ENCODE measurements around the gene FOXD2. TPM values are rescaled to one million over a fixed set of nuclear protein-coding genes. Genes with fewer than 3 reads are reported as not detected.

The FOXD2 gene
- total RNA-seq (2021) (0.15 and 0.17 TPM in 2 replicates), Bru-seq, nascent RNA (percentile 7 among the genes with signal in this experiment), BruChase-seq, experiment 1, labeled RNA remaining after a 2-hour chase (percentile 17 among the genes with signal in this experiment), BruChase-seq, experiment 2, labeled RNA remaining after a 6-hour chase (not detected)
- long read RNA-seq: 0 reads

GRCh38 chr1:47437447-47438164 lies at the start of gene FOXD2:
Gene FOXD2 (plus strand): TSS chr1:47438044. CDS start chr1:47438136, 92 bp downstream.
- CTCF ChIA-PET: interaction anchor here (0.5 to 5.0 kb wide), 19 partner anchors 8 to 763 kb away, joined by 3 to 74 read pairs (median 4); no protein-coding TSS in a partner anchor
- BruUV-seq (replicated peaks): no TSS peak
- TF ChIP-seq CTCF (conservative IDR thresholded peaks at IDR 0.05; ENCODE audit: low read depth, low read length) (peak; percentile 84), EZH2 (IDR thresholded peaks at IDR 0.05; ENCODE audit: borderline replicate concordance, low read depth, low read length, poor library complexity, severe bottlenecking) (no peak)
- H3K27ac ChIP-seq (ENCODE audit: low read depth, low read length, poor library complexity, severe bottlenecking): peak within 1 kb of the TSS; percentile 58
- no peaks in the 10 kb centered on the region for H3K36me3 ChIP-seq (ENCODE audit: insufficient read depth, low read length, poor library complexity, severe bottlenecking)
- H3K4me1 ChIP-seq (ENCODE audit: insufficient read depth, low read length, poor library complexity, severe bottlenecking): peaks cover 22% of the 10 kb centered on the region
- no peaks in the 10 kb centered on the region for H3K9me3 ChIP-seq (ENCODE audit: low read depth, low read length, poor library complexity, severe bottlenecking)
- DNase-seq (ENCODE audit: low spot score): peak; percentile 91
- intact Hi-C loops (cut with micrococcal nuclease; ENCODE audit: unreplicated experiment): loop anchor here (10.0 kb wide), 1 partner anchor 147 kb away; no protein-coding TSS in a partner anchor
- POLR2A ChIA-PET (ENCODE audit: low non-redundant PET): no interaction called here
- peaks cover 48% of the 10 kb centered on the region for H3K27me3 ChIP-seq (replicated peaks; ENCODE audit: insufficient read depth, low read depth, low read length, poor library complexity)
- H3K4me3 ChIP-seq (ENCODE audit: low read depth, low read length, poor library complexity, severe bottlenecking): peak within 1 kb of the TSS; percentile 75

- Histone ChIP-seq H3K36me3 (ENCODE audit: insufficient read depth, low read length, poor library complexity, severe bottlenecking) (no peaks in the 10 kb centered on the region), H3K27ac (ENCODE audit: low read depth, low read length, poor library complexity, severe bottlenecking) (no peak overlapping the region), H3K27me3 (replicated peaks; ENCODE audit: insufficient read depth, low read depth, low read length, poor library complexity) (peaks cover 12% of the 10 kb centered on the region), H3K4me3 (ENCODE audit: low read depth, low read length, poor library complexity, severe bottlenecking) (no peak overlapping the region), H3K9me3 (ENCODE audit: low read depth, low read length, poor library complexity, severe bottlenecking) (no peaks in the 10 kb centered on the region), H3K4me1 (ENCODE audit: insufficient read depth, low read length, poor library complexity, severe bottlenecking) (no peaks in the 10 kb centered on the region)
- intact Hi-C loops (cut with micrococcal nuclease; ENCODE audit: unreplicated experiment): loop anchor here (1.0 to 5.0 kb wide), 3 partner anchors 33 to 337 kb away; no protein-coding TSS in a partner anchor
- CTCF ChIA-PET: interaction anchor here (0.6 to 1.5 kb wide), 4 partner anchors 34 to 337 kb away, joined by 3 to 13 read pairs (median 6); no protein-coding TSS in a partner anchor
- DNase-seq (ENCODE audit: low spot score): peak; percentile 66
- no TSS peak for BruUV-seq (replicated peaks)
- peak; percentile 79 for TF ChIP-seq CTCF (conservative IDR thresholded peaks at IDR 0.05; ENCODE audit: low read depth, low read length)
- no peak for TF ChIP-seq EZH2 (IDR thresholded peaks at IDR 0.05; ENCODE audit: borderline replicate concordance, low read depth, low read length, poor library complexity, severe bottlenecking)
- POLR2A ChIA-PET (ENCODE audit: low non-redundant PET): no interaction called here
Observed at GRCh38 chr1:47388891-47389238, 49.0 kb upstream of the FOXD2 start.

GRCh38 chr1:47389731-47390130 lies 48.1 kb upstream of the FOXD2 start:
- no peak for DNase-seq (ENCODE audit: low spot score)
- CTCF ChIA-PET: interaction anchor here (0.7 to 1.2 kb wide), 2 partner anchors 43 to 336 kb away, joined by 3 read pairs; no protein-coding TSS in a partner anchor
- POLR2A ChIA-PET (ENCODE audit: low non-redundant PET): interaction anchor here (0.6 kb wide), 1 partner anchor 139 kb away, joined by 5 read pairs; no protein-coding TSS in a partner anchor
- intact Hi-C loops (cut with micrococcal nuclease; ENCODE audit: unreplicated experiment): loop anchor here (2.0 to 5.0 kb wide), 2 partner anchors 33 to 321 kb away; no protein-coding TSS in a partner anchor
- no TSS peak for BruUV-seq (replicated peaks)
- Histone ChIP-seq H3K27me3 (replicated peaks; ENCODE audit: insufficient read depth, low read depth, low read length, poor library complexity) (peaks cover 16% of the 10 kb centered on the region), H3K4me1 (ENCODE audit: insufficient read depth, low read length, poor library complexity, severe bottlenecking) (no peaks in the 10 kb centered on the region), H3K27ac (ENCODE audit: low read depth, low read length, poor library complexity, severe bottlenecking) (no peak overlapping the region), H3K36me3 (ENCODE audit: insufficient read depth, low read length, poor library complexity, severe bottlenecking) (no peaks in the 10 kb centered on the region), H3K9me3 (ENCODE audit: low read depth, low read length, poor library complexity, severe bottlenecking) (no peaks in the 10 kb centered on the region), H3K4me3 (ENCODE audit: low read depth, low read length, poor library complexity, severe bottlenecking) (no peak overlapping the region)
- no peak for TF ChIP-seq EZH2 (IDR thresholded peaks at IDR 0.05; ENCODE audit: borderline replicate concordance, low read depth, low read length, poor library complexity, severe bottlenecking)
